Activated T-cell treated with anti-CD3 and anti-CD28 coated beads, Interleukin-2, amount 50 U/mL, for 72 hours (primary cell): ENCODE measurements around the gene ZNF587. TPM values are rescaled to one million over a fixed set of nuclear protein-coding genes. Genes with fewer than 3 reads are reported as not detected.

Source experiments
- total RNA-seq, 2 donors: library from RNA; stranded (reverse); gene quantifications; one replicate each; pipeline ENCODE4 v1.2.3, GENCODE V29; 2022

The ZNF587 gene
- total RNA-seq, 2 donors from 2014 or later: 31.5 to 32.5 TPM

Other genes with a start within 250 kb of the ZNF587 start
- gene ZNF530, start 250.0 kb upstream of the ZNF587 start, total RNA-seq: 1 to 10 TPM; 5.6 to 7.9 TPM
- gene ZNF134, start 235.6 kb upstream of the ZNF587 start, total RNA-seq: 10 to 100 TPM; 12.8 to 14.0 TPM
- gene ZNF211, start 216.7 kb upstream of the ZNF587 start, total RNA-seq: 10 to 100 TPM; 13.5 to 18.2 TPM
- gene ZSCAN4, start 180.9 kb upstream of the ZNF587 start, total RNA-seq: not detected
- gene ZNF551, start 167.9 kb upstream of the ZNF587 start, total RNA-seq: 10 to 100 TPM in 1 of 2 donors, 1 to 10 TPM in 1; 7.3 to 12.2 TPM
- 1 to 10 TPM; 4.3 to 5.3 TPM for gene ZNF154, start 140.7 kb upstream of the ZNF587 start, total RNA-seq
- gene ZNF671, start 122.2 kb upstream of the ZNF587 start, total RNA-seq: 10 to 100 TPM; 14.3 to 20.1 TPM
- 10 to 100 TPM; 13.4 to 14.1 TPM for gene ZNF776, start 103.0 kb upstream of the ZNF587 start, total RNA-seq
- gene ZNF586, start 80.2 kb upstream of the ZNF587 start, total RNA-seq: 10 to 100 TPM; 18.5 to 20.0 TPM
- 1 to 10 TPM; 7.7 to 8.4 TPM for gene ZNF552, start 34.9 kb upstream of the ZNF587 start, total RNA-seq
- 10 to 100 TPM; 16.8 to 18.0 TPM for gene ZNF587B, start 19.6 kb upstream of the ZNF587 start, total RNA-seq
- 10 to 100 TPM; 16.1 to 21.4 TPM for gene ZNF814, start 39.2 kb downstream of the ZNF587 start, total RNA-seq
- gene ZNF417, start 66.7 kb downstream of the ZNF587 start, total RNA-seq: 10 to 100 TPM; 12.6 to 13.8 TPM
- 1 to 10 TPM; 3.4 to 8.0 TPM for gene ZNF418, start 85.5 kb downstream of the ZNF587 start, total RNA-seq
- 10 to 100 TPM in 1 of 2 donors, 1 to 10 TPM in 1; 8.4 to 10.6 TPM for gene ZNF256, start 97.8 kb downstream of the ZNF587 start, total RNA-seq
- 1 to 10 TPM in 1 of 2 donors, under 1 TPM in 1; 0.91 to 2.1 TPM for gene C19orf18, start 124.7 kb downstream of the ZNF587 start, total RNA-seq
- gene ZNF606, start 153.0 kb downstream of the ZNF587 start, total RNA-seq: 10 to 100 TPM; 13.1 to 13.8 TPM
- not detected for gene ZSCAN1, start 184.2 kb downstream of the ZNF587 start, total RNA-seq
- gene ZNF135, start 209.4 kb downstream of the ZNF587 start, total RNA-seq: 1 to 10 TPM; 1.7 to 1.9 TPM
- gene ZSCAN18, start 248.4 kb downstream of the ZNF587 start, total RNA-seq: 10 to 100 TPM; 34.0 to 51.3 TPM